ENCODE measurements around the gene PAQR9.

DNA sequence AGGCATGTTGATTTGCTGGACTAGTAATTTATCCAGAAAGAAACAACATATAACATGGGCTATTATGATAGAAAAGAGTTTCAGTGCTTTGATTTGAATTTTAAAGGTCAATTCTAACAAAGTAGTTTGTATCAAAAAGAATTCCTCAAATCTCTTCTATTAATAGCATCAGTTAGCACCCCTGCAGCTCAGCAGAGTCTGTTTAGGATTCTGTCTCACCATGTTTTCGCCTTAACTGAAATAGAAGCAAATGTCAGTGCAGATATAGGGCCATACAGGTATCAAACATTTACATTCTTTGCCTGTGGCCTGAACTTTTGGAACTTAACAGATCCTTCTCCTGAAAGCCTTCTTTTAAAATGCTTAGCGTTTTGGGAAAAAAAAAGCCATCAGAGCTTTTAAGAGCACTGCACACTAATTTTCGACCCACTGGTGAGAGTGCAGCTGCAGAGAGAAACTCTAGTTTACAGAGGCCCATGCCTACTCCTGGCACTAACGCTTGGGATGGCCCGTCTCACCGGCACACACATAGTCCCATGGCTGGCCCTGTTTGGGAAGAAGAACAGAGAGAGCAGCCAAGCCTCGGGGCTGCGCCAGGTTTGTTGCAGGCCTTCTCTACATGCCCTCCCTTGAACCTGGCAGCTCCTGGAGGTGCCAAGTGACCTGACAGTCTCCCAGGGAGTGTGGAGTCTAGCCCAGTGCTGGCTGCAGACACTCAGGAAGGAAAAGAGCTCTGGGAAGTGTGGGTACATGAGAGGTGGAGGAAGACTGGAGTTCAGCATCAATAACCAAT lies 9.9 kb upstream of the PAQR9 start:
- TF ChIP-seq CTCF (IDR thresholded peaks at IDR 0.05) = no peak
- no peak for TF ChIP-seq POLR2AphosphoS5 (IDR thresholded peaks at IDR 0.05)

Measured in breast epithelium (tissue), 3 donors.